ENCODE data around the gene RAB40B. TPM values are rescaled to one million over a fixed set of nuclear protein-coding genes. Genes with fewer than 3 reads are reported as not detected.

Gene RAB40B
- total RNA-seq, 2 donors from 2014 or later, result 18.2 to 39.9 TPM

DNA sequence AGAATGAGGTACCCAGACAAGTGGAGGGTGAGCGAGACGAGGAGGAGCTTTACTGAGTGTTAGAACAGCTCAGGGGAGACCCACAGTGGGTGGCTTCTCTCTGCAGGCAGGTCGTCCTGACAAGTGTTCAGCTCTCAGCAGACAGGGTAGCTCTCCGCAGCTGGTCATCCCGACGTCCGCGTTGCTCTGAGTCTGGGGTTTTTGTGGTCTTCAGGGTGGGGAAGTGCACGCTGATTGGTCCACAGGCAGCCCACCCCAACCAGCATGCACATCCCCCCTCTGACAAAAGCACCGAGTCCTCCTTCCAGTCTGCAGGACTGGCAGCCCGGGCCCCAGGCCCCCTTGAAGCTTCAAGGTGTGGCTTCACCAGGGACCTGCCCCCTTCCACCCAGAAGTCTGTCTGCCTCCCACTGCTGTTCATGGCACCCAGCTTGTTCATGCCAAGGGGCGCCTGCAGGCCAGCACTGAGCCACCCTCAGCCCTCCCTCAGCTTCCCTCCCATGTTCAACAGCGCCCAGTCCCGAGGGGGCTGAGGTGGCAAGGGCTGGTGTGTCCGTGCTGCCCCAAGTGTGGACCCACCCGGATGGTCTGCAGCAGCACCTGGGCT, 30.4 kb downstream of the RAB40B start:
- Histone ChIP-seq H3K27me3 (no peaks in the 10 kb centered on the region), H3K9me3 (no peaks in the 10 kb centered on the region), H3K36me3 (replicated peaks in 1 of 2; ENCODE audit: insufficient read depth in 1 of 2, low read depth in 2 of 2) (no peaks in the 10 kb centered on the region), H3K4me3 (no peak overlapping the region), H3K4me1 (peaks cover 5% of the 10 kb centered on the region), H3K27ac (no peak overlapping the region)
- ATAC-seq, result no peak
- WGBS, 2 donors, result 73 to 81% methylated on average over 3 to 12 of the region's 16 CpGs
- DNase-seq, result no peak
- intact Hi-C loops (cut with DNase I), result loop anchor here (5.0 kb wide), 1 partner anchor 109 kb away; no protein-coding TSS in a partner anchor
- TF ChIP-seq, protein P1, sequence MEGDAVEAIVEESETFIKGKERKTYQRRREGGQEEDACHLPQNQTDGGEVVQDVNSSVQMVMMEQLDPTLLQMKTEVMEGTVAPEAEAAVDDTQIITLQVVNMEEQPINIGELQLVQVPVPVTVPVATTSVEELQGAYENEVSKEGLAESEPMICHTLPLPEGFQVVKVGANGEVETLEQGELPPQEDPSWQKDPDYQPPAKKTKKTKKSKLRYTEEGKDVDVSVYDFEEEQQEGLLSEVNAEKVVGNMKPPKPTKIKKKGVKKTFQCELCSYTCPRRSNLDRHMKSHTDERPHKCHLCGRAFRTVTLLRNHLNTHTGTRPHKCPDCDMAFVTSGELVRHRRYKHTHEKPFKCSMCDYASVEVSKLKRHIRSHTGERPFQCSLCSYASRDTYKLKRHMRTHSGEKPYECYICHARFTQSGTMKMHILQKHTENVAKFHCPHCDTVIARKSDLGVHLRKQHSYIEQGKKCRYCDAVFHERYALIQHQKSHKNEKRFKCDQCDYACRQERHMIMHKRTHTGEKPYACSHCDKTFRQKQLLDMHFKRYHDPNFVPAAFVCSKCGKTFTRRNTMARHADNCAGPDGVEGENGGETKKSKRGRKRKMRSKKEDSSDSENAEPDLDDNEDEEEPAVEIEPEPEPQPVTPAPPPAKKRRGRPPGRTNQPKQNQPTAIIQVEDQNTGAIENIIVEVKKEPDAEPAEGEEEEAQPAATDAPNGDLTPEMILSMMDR (IDR thresholded peaks at IDR 0.05), result no peak
- TF ChIP-seq POLR2A (IDR thresholded peaks at IDR 0.05), result no peak

DNA sequence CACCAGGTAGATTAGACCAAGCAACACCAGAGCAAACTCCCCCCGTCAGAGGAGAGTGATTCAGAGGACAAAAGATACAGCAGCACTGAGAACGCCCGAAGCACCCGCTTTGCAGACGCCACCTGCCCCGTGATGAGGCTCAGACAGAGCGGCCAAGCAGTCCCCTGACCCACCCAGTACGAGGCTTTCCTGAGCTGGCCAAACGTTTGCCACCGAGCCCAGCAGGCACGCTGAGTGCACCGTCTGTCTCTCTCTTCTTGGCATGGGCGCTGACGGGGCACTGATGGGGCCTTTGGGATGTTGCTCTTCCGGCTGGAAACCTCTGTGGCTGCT, 30.9 kb downstream of the RAB40B start:
- Histone ChIP-seq H3K9me3 (no peaks in the 10 kb centered on the region), H3K4me3 (no peak overlapping the region), H3K27me3 (no peaks in the 10 kb centered on the region), H3K4me1 (peaks cover 5% of the 10 kb centered on the region), H3K36me3 (replicated peaks in 1 of 2; ENCODE audit: insufficient read depth in 1 of 2, low read depth in 2 of 2) (no peaks in the 10 kb centered on the region), H3K27ac (no peak overlapping the region)
- intact Hi-C loops (cut with DNase I), result loop anchor here (5.0 kb wide), 1 partner anchor 110 kb away; no protein-coding TSS in a partner anchor
- ATAC-seq (no peak), DNase-seq (no peak)
- WGBS, 2 donors, result 80 to 86% methylated on average over 1 to 15 of the region's 15 CpGs
- TF ChIP-seq, protein P1 (IDR thresholded peaks at IDR 0.05), result no peak
- TF ChIP-seq POLR2A (IDR thresholded peaks at IDR 0.05), result no peak

DNA sequence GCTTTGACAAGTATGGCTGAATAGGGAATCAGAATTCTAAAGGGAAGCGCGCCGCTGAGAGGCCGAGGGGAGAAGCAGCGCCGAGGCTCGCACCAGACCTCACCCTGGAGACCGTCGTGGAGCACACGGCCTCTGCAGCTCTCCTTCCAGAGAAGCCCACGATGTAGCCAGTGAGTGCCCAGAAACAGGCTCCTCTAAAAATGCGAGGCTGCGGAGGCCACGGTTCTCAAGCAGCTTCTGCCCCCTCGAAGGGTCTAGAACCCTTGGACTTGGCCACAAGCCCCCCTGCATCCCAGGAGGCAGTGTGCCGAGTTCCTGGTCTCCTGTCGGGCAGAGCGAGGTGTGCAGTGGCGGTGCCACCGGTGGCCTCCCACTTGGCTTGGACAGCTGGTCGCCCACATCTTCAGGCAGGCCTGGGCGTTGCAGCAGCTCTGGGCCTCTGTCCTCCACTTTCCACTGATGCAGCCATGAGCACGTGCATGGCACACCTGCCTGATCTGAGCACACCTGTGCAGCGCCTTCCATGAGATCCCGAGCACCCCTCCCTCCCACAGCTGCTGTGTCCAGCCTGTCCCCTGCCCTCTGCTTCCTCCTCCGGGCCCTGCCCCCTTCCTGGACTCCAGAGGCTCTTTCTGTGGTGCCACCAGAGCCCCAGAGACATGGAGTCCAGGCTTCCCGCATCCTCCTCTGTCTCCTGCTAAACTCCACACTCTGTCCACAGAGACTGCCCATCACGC, 31.4 kb downstream of the RAB40B start:
- no peak overlapping the region for H3K4me3 ChIP-seq
- DNase-seq, result no peak
- 88 to 93% methylated on average over 22 to 26 of the region's 28 CpGs for WGBS, 2 donors
- intact Hi-C loops (cut with DNase I), result loop anchor here (5.0 kb wide), 1 partner anchor 110 kb away; no protein-coding TSS in a partner anchor
- no peaks in the 10 kb centered on the region for H3K36me3 ChIP-seq (replicated peaks in 1 of 2; ENCODE audit: insufficient read depth in 1 of 2, low read depth in 2 of 2)
- H3K9me3 ChIP-seq, result no peaks in the 10 kb centered on the region
- TF ChIP-seq POLR2A (IDR thresholded peaks at IDR 0.05), result no peak
- TF ChIP-seq, protein P1 (IDR thresholded peaks at IDR 0.05), result no peak
- no peak for ATAC-seq
- H3K4me1 ChIP-seq, result peaks cover 5% of the 10 kb centered on the region
- no peaks in the 10 kb centered on the region for H3K27me3 ChIP-seq
- H3K27ac ChIP-seq, result no peak overlapping the region

DNA sequence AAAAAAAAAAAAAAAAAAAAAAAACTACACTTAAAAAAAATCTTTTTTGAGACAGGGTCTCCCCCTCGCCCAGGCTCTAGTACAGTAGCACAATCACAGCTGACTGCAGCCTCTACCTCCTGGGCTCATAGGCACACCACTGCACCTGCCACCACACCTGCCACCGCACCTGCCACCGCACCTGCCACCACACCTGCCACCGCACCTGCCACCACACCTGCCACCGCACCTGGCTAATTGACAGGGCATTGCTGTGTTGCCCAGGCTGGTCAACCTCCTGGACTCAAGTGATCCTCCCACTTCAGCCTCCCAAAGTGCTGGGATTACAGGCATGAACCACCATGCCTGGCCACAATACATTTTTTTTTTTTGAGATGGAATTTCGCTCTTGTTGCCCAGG, 32.6 kb downstream of the RAB40B start:
- no peaks in the 10 kb centered on the region for H3K27me3 ChIP-seq
- no peak overlapping the region for H3K4me3 ChIP-seq
- TF ChIP-seq POLR2A (IDR thresholded peaks at IDR 0.05), result no peak
- TF ChIP-seq, protein P1 (IDR thresholded peaks at IDR 0.05), result no peak
- WGBS, 2 donors, result 74 to 99% methylated on average over 6 of the region's 6 CpGs
- DNase-seq, result no peak
- H3K27ac ChIP-seq, result no peak overlapping the region
- ATAC-seq, result no peak
- intact Hi-C loops (cut with DNase I), result loop anchor here (5.0 kb wide), 1 partner anchor 111 kb away; no protein-coding TSS in a partner anchor
- H3K9me3 ChIP-seq, result no peaks in the 10 kb centered on the region
- no peaks in the 10 kb centered on the region for H3K36me3 ChIP-seq (replicated peaks in 1 of 2; ENCODE audit: insufficient read depth in 1 of 2, low read depth in 2 of 2)
- peaks cover 5% of the 10 kb centered on the region for H3K4me1 ChIP-seq
